ENCODE results near the gene SMIM13.

The SMIM13 gene

GRCh38 chr6:11120271-11121005, 26.8 kb downstream of the SMIM13 start:
- DNase-seq (ENCODE audit: low read depth in 3 of 3, low spot score in 1 of 3) = no peak

GRCh38 chr6:11121851-11122250, 28.2 kb downstream of the SMIM13 start:
- DNase-seq (ENCODE audit: low read depth in 3 of 3, low spot score in 1 of 3) = no peak

DNA sequence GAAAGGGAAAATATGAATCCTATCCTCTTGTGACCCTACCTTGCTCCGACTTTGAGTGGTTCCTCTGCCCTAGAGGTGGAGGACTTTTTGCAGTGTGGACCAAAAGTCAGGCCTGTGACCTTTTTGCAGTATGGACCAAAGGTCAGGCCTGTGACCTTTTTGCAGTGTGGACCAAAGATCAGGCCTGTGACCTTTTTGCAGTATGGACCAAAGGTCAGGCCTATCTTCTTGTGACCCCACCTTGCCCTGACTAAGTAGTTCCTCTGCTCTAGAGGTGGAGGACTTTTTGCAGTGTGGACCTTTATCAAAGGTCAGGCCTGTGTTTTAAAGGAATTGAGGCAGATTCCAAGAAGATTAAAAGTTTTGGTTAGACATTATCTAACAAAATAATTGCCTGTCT, 28.7 kb downstream of the SMIM13 start:
- no peak for DNase-seq (ENCODE audit: low read depth in 3 of 3, low spot score in 1 of 3)

DNA sequence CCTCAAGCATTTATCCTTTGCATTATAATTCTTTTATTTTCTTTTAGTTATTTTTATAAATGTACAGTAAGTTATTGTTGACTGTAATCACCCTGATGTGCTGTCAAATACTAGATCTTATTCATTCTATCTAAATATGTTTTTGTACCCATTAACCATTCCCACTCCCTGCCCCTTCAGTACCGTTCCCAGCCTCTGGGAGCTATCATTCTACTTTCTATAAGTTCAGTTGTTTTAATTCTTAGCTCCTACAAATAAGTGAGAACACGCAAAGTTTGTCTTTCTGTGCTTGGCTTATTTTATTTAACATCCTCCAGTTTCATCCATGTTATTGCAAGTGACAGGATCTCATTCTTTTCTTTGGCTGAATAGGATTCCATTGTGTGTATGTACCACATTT, 30.3 kb downstream of the SMIM13 start:
- DNase-seq (ENCODE audit: low read depth in 3 of 3, low spot score in 1 of 3) = no peak

- no peak for DNase-seq (ENCODE audit: low read depth in 3 of 3, low spot score in 1 of 3)
Observed at GRCh38 chr6:11126876-11127275, 33.2 kb downstream of the SMIM13 start.

DNA sequence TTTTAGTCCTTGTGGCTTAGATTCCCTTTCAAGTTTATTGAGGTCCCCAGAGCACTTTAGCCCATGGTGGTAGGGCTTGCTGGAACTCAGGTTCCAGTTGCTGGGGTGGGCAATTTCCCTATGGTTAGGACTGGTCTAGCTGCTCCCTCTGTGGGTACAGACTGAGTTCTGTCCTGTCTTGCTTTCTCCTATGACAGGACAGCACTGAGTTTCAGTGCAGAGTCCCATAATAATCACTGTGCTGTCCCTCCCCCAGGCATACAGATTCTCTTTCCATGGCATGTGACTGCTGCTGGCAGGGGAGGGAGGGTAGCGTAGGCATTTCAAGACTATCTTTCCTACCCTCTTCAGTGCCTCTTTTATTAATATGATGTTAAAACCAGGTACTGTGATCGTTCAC, 35.0 kb downstream of the SMIM13 start:
- no peak for DNase-seq (ENCODE audit: low read depth in 3 of 3, low spot score in 1 of 3)

GRCh38 chr6:11129908-11130565, 36.4 kb downstream of the SMIM13 start:
- DNase-seq (ENCODE audit: low read depth in 3 of 3, low spot score in 1 of 3) = no peak

- no peak for DNase-seq (ENCODE audit: low read depth in 3 of 3, low spot score in 1 of 3)
Observed at GRCh38 chr6:11130605-11131004, 37.0 kb downstream of the SMIM13 start.

DNA sequence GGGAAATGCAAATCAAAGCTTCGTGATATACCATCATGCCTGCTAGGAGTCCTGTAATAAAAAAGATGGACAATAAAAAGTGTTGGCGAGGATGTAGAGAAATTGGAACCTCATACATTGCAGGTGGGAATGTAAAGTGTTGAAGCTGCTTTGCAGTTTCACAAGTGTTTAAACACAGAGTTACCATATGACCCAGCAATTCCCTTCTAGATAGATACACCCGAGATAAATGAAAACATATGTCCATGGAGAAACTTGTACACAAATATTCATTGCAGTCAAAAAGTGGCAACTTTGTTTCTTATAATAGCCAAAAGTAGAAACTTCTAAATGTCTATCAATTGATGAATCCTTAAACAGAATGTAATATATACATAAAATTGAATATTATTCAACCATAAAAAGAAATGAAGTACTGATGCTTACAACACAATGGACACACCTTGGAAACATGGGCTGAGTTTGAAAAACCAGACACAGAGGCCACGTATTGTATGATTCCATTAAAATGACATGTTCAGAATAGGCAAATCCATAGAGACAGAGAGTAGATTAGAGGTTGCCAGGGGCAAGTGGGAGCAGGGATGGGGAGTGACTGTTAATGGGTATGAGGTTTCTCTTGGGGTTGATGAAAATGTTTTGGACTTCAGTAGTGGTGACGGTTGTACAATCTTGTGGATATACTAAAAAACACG, 38.7 kb downstream of the SMIM13 start:
- DNase-seq (ENCODE audit: low read depth in 3 of 3, low spot score in 1 of 3) = no peak

- DNase-seq (ENCODE audit: low read depth in 3 of 3, low spot score in 1 of 3) = no peak
Observed at GRCh38 chr6:11133281-11133680, 39.6 kb downstream of the SMIM13 start.

DNA sequence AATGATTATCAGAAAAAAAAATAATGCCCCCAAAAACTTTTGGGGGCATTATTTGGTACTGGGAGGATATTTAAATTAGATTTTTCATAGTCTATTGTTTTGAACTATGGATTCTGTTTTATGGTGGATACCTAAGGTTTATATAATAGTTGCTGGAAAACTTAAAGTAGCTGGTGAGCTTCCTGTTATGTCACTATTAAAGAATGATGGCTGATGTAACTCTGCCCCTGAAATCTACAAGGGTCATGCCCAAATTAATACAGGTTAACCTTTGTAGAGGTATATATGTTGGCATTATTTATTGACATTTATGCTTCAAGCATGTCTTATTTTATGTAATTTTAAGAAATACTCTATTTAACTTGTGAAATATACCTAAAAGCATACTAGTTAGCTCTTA, 43.2 kb downstream of the SMIM13 start:
- DNase-seq (ENCODE audit: low read depth in 3 of 3, low spot score in 1 of 3) = no peak

- DNase-seq (ENCODE audit: low read depth in 3 of 3, low spot score in 1 of 3) = no peak
Observed at GRCh38 chr6:11139051-11139960, 45.7 kb downstream of the SMIM13 start.

DNA sequence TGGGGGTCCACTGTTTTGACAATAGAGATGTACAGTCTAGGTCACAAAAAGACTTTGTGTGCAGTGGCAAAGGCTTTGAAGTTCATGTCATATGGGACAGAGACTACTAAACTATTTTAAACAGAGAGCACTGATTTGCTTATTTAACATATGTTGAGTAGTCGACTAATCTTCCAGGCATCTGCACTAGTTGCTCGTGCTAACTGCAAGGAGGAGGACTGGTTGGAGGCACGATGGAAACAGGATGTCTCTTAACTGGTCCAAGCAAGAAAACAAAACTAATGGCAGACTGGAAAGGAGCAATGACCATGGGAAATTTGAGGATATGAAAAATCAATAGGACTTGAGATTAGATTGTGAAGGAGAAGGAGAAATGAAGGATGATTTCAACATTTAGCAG, 46.4 kb downstream of the SMIM13 start:
- no peak for DNase-seq (ENCODE audit: low read depth in 3 of 3, low spot score in 1 of 3)

DNA sequence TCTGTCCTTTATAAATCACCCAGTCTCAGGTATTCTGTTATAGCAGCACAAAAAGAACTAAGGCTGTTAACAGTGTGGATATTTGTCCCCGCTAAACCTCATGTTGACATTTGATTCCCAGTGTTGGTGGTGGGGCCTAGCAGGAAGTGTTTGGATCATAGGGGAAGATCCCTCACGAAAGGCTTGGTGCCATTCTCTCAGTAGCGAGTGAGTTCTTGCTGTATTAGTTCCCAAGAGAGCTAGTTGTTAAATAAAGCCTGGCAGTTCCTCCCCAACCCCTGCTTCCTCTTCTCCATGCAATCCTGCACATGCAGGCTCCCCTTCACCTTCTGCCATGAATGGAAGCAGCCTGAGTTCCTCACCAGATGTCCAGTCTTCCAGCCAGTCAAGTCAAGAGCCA, 47.7 kb downstream of the SMIM13 start:
- no peak for DNase-seq (ENCODE audit: low read depth in 3 of 3, low spot score in 1 of 3)

DNA sequence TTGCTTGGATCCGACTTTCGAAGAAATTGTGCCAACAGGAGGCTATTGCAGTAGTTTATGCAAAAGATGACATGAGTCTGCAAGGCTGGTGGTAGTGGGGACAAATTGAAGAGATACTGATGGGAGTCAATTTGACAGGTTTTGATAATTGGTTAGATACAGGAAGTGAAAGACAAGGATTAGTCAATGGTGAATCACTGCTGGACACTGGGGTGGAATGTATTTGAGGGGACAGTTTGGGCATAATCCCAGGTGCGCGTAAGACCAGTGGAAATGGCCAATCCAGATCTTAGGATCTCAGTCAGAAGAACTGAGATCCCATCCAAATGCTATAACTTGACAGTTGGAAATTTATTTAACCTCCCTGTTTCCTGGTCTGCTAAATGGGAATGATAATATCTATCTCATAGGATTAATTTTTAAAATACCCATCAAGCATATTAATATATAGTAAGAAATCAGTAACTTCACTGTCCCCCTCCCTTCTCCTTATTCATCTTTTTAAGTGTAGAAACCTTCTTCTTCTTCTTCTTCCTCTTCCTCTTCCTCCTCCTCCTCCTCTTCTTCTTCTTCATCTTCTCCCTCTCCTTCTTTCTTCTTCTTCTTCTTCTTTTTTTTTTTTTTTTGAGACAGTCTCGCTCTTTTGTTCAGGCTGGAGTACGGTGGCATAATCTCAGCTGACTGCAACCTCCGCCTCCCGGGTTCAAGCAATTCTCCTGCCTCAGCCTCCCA, 48.8 kb downstream of the SMIM13 start:
- no peak for DNase-seq (ENCODE audit: low read depth in 3 of 3, low spot score in 1 of 3)

DNA sequence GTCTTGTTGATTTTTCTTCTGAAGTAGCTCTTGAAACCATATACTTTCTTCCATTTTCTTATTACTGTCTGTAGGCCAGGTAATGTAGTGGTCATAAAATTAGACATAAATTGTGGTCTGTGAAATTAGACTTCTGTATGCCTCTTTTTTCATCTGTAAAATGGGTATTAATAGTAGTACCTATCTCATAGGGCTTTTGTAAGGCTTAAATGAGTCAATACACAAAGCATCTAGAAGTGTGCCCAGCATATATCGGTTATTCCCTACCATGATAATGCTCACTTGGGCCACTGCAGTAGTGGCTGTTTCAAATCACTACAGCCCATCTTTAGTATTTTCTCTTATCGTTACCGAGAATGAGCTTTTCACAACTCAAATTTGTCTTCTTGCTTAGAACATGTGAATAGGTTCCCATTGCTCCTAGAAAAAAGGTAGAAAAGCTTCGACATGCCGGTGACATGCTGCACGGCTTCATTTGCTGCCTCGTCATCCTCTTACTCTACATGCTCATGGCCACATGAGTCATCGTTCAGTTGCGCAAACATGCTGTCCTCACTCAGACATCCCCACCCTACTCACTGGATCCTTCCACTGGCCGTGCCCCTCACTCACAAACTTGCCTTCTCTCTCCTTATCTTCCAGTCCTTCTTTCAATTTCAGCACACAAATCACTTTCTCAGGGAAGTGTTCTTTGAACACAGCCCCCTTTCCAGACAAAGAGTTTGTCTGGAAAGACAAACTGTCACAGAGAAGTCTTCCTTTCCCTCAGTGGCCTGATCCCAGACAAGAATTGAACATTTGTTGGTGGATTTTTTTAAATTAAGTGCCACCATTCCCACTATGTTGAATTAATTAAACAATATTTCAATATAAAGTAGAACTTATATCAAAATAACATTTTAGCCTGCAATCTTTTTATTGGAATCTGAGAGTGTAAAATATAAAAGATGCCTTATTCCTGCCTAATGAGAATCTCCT, 50.0 kb downstream of the SMIM13 start:
- DNase-seq (ENCODE audit: low read depth in 3 of 3, low spot score in 1 of 3) = no peak

DNA sequence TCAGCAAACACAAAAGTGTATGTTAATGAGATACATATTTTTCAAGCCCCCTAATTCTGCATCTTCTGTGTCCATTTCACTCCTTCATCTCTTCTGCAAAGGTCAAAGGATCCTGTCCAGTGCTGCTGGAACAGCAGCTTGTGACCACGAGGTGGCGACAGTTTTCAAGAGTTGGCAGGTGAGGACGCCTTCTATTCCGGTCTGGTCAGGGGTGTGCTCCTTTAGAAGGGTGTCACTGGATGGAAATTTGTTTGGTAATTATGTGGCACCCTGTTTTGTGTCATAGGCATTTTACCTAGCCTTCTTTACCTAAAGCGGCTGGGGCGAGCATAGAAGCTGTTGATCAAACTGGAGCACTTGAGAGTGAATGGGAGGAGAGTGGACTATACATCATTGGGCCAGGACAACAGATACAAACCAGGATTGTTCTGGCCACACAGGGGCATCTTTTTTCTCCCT, 50.8 kb downstream of the SMIM13 start:
- DNase-seq (ENCODE audit: low read depth in 3 of 3, low spot score in 1 of 3) = peak; percentile 38 to 62 (median 52)

DNA sequence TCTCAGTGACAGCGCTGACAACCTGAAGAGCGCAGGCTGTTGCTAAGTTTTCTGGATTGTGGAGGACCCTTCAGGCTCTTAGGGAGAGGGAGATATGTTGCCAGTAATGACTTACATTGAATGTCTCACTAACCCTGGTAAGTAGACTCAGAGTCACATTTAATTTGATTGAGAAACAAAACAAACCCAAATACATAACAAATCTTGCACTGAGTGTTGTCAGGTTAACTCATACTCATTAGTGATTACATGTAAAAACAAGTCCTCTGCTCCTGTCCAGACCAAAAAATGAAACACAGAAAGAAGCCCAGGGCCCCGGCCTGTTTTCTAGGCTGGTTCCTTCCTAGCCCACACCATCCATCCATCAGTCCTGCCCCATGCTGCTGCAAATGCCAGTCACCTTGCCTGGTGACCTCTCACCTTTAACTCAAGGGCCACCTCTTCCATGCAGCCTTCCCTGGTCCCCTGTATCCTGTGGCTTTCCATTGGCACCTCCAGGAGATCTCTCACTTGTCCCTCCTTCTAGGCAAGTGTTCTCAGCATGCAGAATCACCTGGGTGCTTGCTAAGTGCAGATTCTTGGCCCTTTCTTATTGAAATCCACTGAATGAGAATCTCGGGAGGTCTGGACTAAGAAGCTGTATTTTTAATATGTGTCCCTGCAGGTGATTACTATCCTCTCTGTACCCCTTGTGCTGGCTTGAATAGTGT, 52.6 kb downstream of the SMIM13 start:
- DNase-seq (ENCODE audit: low read depth in 3 of 3, low spot score in 1 of 3) = no peak

DNA sequence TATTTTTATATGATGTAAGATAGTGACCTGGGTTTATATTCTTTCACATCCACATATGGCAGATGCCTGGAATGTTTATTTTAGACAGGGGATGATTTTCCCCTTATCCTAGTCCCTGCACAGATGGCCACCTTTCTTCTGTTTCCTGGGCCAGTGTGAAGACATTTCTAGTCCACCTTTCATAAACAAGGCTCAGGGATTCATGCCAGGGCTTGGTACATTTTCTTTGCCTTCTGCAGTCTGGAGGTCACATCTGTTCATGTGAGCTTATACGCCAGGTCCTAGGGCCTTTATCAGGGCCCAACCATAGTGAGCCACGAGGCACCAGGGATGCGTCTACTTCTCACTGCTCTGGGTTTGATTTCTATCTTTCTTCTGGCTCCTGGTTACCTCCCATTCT, 55.9 kb downstream of the SMIM13 start:
- no peak for DNase-seq (ENCODE audit: low read depth in 3 of 3, low spot score in 1 of 3)
